ENCODE measurements around the gene BANP. TPM values are rescaled to one million over a fixed set of nuclear protein-coding genes. Genes with fewer than 3 reads are reported as not detected.

BANP gene
- polyA plus RNA-seq, 1 of the 3 experiments (the other 2 are of a cell fraction): 16.8 TPM

- H3K9me3 ChIP-seq: no peaks in the 10 kb centered on the region
- WGBS (ENCODE audit: low lambda C conversion rate): 80% methylated on average over 22 of the region's 37 CpGs
- no peaks in the 10 kb centered on the region for H3F3A ChIP-seq (replicated peaks; ENCODE audit: insufficient read depth)
- no peak for DNase-seq
- H3K4me1 ChIP-seq (ENCODE audit: control insufficient read depth in 1 of 2, insufficient read depth in 2 of 2, low read depth in 1 of 2, low read length in 1 of 2): peaks cover 0 to 8% of the 10 kb centered on the region in 2 experiments; a peak in 1 of 4 replicates
- ChIA-PET POLR2A (no interaction called here), CTCF (interaction anchor here (0.6 to 1.7 kb wide), 3 partner anchors 47 to 1295 kb away, joined by 3 read pairs; no protein-coding TSS in a partner anchor)
- no peaks in the 10 kb centered on the region for H3K36me3 ChIP-seq (replicated peaks in 1 of 2; ENCODE audit: control insufficient read depth in 1 of 2, insufficient read depth in 2 of 2, low read length in 1 of 2)
- H3K4me3 ChIP-seq (ENCODE audit: low read depth in 2 of 2, low read length in 1 of 2): no peak overlapping the region
- H3K79me2 ChIP-seq (ENCODE audit: insufficient read depth): no peaks in the 10 kb centered on the region
- H3K27ac ChIP-seq (ENCODE audit: low read depth in 2 of 2, low read length in 1 of 2): no peak overlapping the region
- no peak overlapping the region for H3K9ac ChIP-seq
- H3K4me2 ChIP-seq: no peak overlapping the region; the same call in 1 of the 2 replicates
- H4K20me1 ChIP-seq (ENCODE audit: insufficient read depth): no peaks in the 10 kb centered on the region
- H2AFZ ChIP-seq (ENCODE audit: low read depth): no peak overlapping the region
- TF ChIP-seq TCF12 (IDR thresholded peaks at IDR 0.05) (no peak), GABPA (IDR thresholded peaks at IDR 0.05; ENCODE audit: low read depth) (no peak), IRF3 (IDR thresholded peaks at IDR 0.05; ENCODE audit: low read depth, low read length) (no peak), NFIC (IDR thresholded peaks at IDR 0.05; ENCODE audit: borderline replicate concordance) (no peak), RAD21 (IDR thresholded peaks at IDR 0.05; ENCODE audit: low read length) (no peak), POLR2AphosphoS5 (IDR thresholded peaks at IDR 0.05; ENCODE audit: low read depth, low read length) (no peak), EZH2phosphoT487 (IDR thresholded peaks at IDR 0.05; ENCODE audit: borderline replicate concordance, low read depth) (no peak), ELF1 (IDR thresholded peaks at IDR 0.05) (no peak), USF1 (IDR thresholded peaks at IDR 0.05; ENCODE audit: borderline replicate concordance, low read depth) (no peak), YY1 (IDR thresholded peaks at IDR 0.05; ENCODE audit: low read depth) (no peak), FOXM1 (IDR thresholded peaks at IDR 0.05; ENCODE audit: low read depth) (no peak), SMC3 (IDR thresholded peaks at IDR 0.05; ENCODE audit: low read depth, low read length) (no peak), ZBTB33 (IDR thresholded peaks at IDR 0.05; ENCODE audit: borderline replicate concordance, low read depth) (no peak)
- H3K27me3 ChIP-seq (ENCODE audit: insufficient read depth): no peaks in the 10 kb centered on the region; the same call in 1 of the 2 replicates
- H3K9me2 ChIP-seq: no peaks in the 10 kb centered on the region
These were observed 32.2 kb upstream of the BANP start for GRCh38 chr16:87918866-87919680.

GRCh38 chr16:87919681-87919994 is 31.6 kb upstream of the BANP start:
- CTCF ChIA-PET: interaction anchor here (0.6 to 1.7 kb wide), 2 partner anchors 140 to 1295 kb away, joined by 3 read pairs; no protein-coding TSS in a partner anchor
- WGBS (ENCODE audit: low lambda C conversion rate): 80% methylated on average over 10 of the region's 10 CpGs
- H3K9ac ChIP-seq: no peak overlapping the region
- H3K27me3 ChIP-seq (ENCODE audit: insufficient read depth): no peaks in the 10 kb centered on the region; the same call in 1 of the 2 replicates
- H3K9me3 ChIP-seq: no peaks in the 10 kb centered on the region
- no peak for TF ChIP-seq SMC3 (IDR thresholded peaks at IDR 0.05; ENCODE audit: low read depth, low read length)
- TF ChIP-seq IRF3 (IDR thresholded peaks at IDR 0.05; ENCODE audit: low read depth, low read length): no peak
- no peak for TF ChIP-seq NRF1 (IDR thresholded peaks at IDR 0.05; ENCODE audit: low read depth, low read length)
- no peak for TF ChIP-seq PBX3 (IDR thresholded peaks at IDR 0.05)
- no peak for TF ChIP-seq MXI1 (IDR thresholded peaks at IDR 0.05; ENCODE audit: low read depth, low read length)
- no peak for TF ChIP-seq EZH2phosphoT487 (IDR thresholded peaks at IDR 0.05; ENCODE audit: borderline replicate concordance, low read depth)
- no peak for TF ChIP-seq ZBTB33 (IDR thresholded peaks at IDR 0.05; ENCODE audit: borderline replicate concordance, low read depth)
- TF ChIP-seq EP300 (IDR thresholded peaks at IDR 0.05; ENCODE audit: borderline replicate concordance in 1 of 2, low read depth in 1 of 2, low read length in 1 of 2): no peak
- no peak overlapping the region for H2AFZ ChIP-seq (ENCODE audit: low read depth)
- no peak overlapping the region for H3K4me2 ChIP-seq
- DNase-seq: no peak
- H3K4me3 ChIP-seq (ENCODE audit: low read depth in 2 of 2, low read length in 1 of 2): no peak overlapping the region
- no peaks in the 10 kb centered on the region for H3K79me2 ChIP-seq (ENCODE audit: insufficient read depth)
- H4K20me1 ChIP-seq (ENCODE audit: insufficient read depth): no peaks in the 10 kb centered on the region
- H3K27ac ChIP-seq (ENCODE audit: low read depth in 2 of 2, low read length in 1 of 2): no peak overlapping the region
- H3F3A ChIP-seq (replicated peaks; ENCODE audit: insufficient read depth): no peaks in the 10 kb centered on the region
- POLR2A ChIA-PET: no interaction called here
- H3K36me3 ChIP-seq (replicated peaks in 1 of 2; ENCODE audit: control insufficient read depth in 1 of 2, insufficient read depth in 2 of 2, low read length in 1 of 2): no peaks in the 10 kb centered on the region
- H3K4me1 ChIP-seq (ENCODE audit: control insufficient read depth in 1 of 2, insufficient read depth in 2 of 2, low read depth in 1 of 2, low read length in 1 of 2): peaks cover 0 to 8% of the 10 kb centered on the region in 2 experiments; a peak in 1 of 4 replicates
- no peaks in the 10 kb centered on the region for H3K9me2 ChIP-seq
